GM12874 (cell line): Measurements from ENCODE around the gene SLC39A6.

Source experiments
- CTCF ChIP-seq: IDR thresholded peaks from 2 replicates; pipeline ENCODE4 v1.5.1; 2011; ENCODE audit warnings: low read depth, mild to moderate bottlenecking, control low read depth, low read length, moderate library complexity; ENCODE audit not compliant: insufficient read depth

The SLC39A6 gene

GRCh38 chr18:36064027-36064808, 64.9 kb downstream of the SLC39A6 start:
- no peak for TF ChIP-seq CTCF

GRCh38 chr18:36058674-36059073, 70.5 kb downstream of the SLC39A6 start:
- TF ChIP-seq CTCF = no peak
